Activated B cell treated with CpG ODN at 0.5 μM for 24 hours (primary cell): ENCODE measurements around the gene HAUS1. TPM values are rescaled to one million over a fixed set of nuclear protein-coding genes. Genes with fewer than 3 reads are reported as not detected.

Experiments
- ATAC-seq: fragments of 200-7000 bp; cut with Tn5 transposase; one replicate; pipeline ENCODE4 v1.10.0; 2021; ENCODE audit warnings: low read depth, mild to moderate bottlenecking, moderate library complexity
- CTCF ChIA-PET: fragments of 350-600 bp; sonication (Branson Sonifier 250); formaldehyde crosslinking; loops from one replicate; lab custom pipeline; 2021; ENCODE audit warnings: antibody characterized with exemption; lab: Charles Lee
- POLR2A ChIA-PET: fragments of 350-600 bp; sonication (Branson Sonifier 250); formaldehyde crosslinking; loops from one replicate; lab custom pipeline; 2021; ENCODE audit warnings: antibody characterized with exemption; lab: Charles Lee
- DNase-seq: peaks from one replicate; pipeline ENCODE4 v3.0.0; 2022
- H3K27ac Mint-ChIP-seq: one replicate; pipeline ENCODE4 v1.8.0; 2020; ENCODE audit warnings: mixed read lengths
- H3K27me3 Mint-ChIP-seq: one replicate; pipeline ENCODE4 v1.8.0; 2021; ENCODE audit warnings: mixed read lengths
- H3K36me3 Mint-ChIP-seq: one replicate; pipeline ENCODE4 v1.8.0; 2021; ENCODE audit warnings: low read depth, mixed read lengths
- H3K4me1 Mint-ChIP-seq: one replicate; pipeline ENCODE4 v1.8.0; 2021; ENCODE audit warnings: mixed read lengths
- H3K4me3 Mint-ChIP-seq: one replicate; pipeline ENCODE4 v1.8.0; 2020; ENCODE audit warnings: mild to moderate bottlenecking, mixed read lengths
- H3K9me3 Mint-ChIP-seq: one replicate; pipeline ENCODE4 v1.8.0; 2020; ENCODE audit warnings: mixed read lengths
- CTCF ChIP-seq: fragments of 200-600 bp; IDR thresholded peaks from one replicate; pipeline ENCODE4 v1.8.0; 2022; ENCODE audit warnings: antibody characterized with exemption, mild to moderate bottlenecking
- intact Hi-C: fragments of 100-400 bp; cut with micrococcal nuclease; formaldehyde crosslinking; loops from one replicate; pipeline ENCODE4 v1.15.1; 2024
- total RNA-seq: library from RNA; stranded (reverse); gene quantifications from 2 replicates; pipeline ENCODE4 v1.2.3, GENCODE V29; 2022

The HAUS1 gene
- total RNA-seq, 1 donor from 2014 or later: 34.6 TPM

DNA sequence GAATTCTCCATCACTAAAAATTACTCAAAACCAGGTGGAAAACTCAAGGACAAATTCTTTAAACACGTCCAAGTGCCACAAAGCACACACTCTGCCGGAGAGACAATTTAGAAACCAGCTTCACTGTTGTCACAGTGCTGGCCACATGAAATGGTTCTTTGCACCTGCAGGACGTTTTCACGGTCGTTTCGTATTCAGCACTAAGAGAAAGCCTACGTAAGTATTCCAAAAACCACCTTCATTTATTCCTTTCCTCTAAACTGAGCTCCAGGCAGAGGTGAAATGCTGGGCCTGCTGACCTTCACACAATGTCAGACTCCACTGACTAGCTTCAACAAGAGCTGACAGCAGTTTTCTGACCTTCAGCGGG is 6.8 kb upstream of the HAUS1 start:
- Mint-ChIP-seq H3K36me3 (peaks cover 29% of the 10 kb centered on the region), H3K9me3 (no peaks in the 10 kb centered on the region), H3K4me1 (peaks cover 35% of the 10 kb centered on the region), H3K27me3 (no peaks in the 10 kb centered on the region), H3K4me3 (peak overlapping the region; percentile 97), H3K27ac (peak overlapping the region; percentile 97)
- intact Hi-C loops: no loop called here
- peak; percentile 7 for ATAC-seq
- ChIA-PET POLR2A (interaction anchor here (0.6 to 2.6 kb wide), 7 partner anchors 10 to 322 kb away, joined by 3 to 14 read pairs (median 5); a partner anchor contains a TSS), CTCF (interaction anchor here (0.9 to 1.7 kb wide), 4 partner anchors 10 to 77 kb away, joined by 3 to 8 read pairs (median 5); a partner anchor contains a TSS)
- TF ChIP-seq CTCF: no peak
- DNase-seq: no peak

- H3K4me3 Mint-ChIP-seq: peak within 1 kb of the TSS; percentile 97
- ATAC-seq (peak; percentile 86), DNase-seq (peak; percentile 78)
- no peaks in the 10 kb centered on the region for H3K9me3 Mint-ChIP-seq
- peaks cover 35% of the 10 kb centered on the region for H3K4me1 Mint-ChIP-seq
- no peak for TF ChIP-seq CTCF
- H3K27me3 Mint-ChIP-seq: no peaks in the 10 kb centered on the region
- CTCF ChIA-PET: interaction anchor here (0.9 to 1.7 kb wide), 3 partner anchors 9 to 76 kb away, joined by 3 to 8 read pairs (median 4); a partner anchor contains a TSS
- H3K36me3 Mint-ChIP-seq: peaks cover 25% of the 10 kb centered on the region
- intact Hi-C loops: loop anchor here (1.0 kb wide), 3 partner anchors 75 to 152 kb away; partner anchors contain the start of gene EPG5
- POLR2A ChIA-PET: interaction anchor here (0.6 to 2.6 kb wide), 13 partner anchors 9 to 1375 kb away, joined by 3 to 14 read pairs (median 6); a partner anchor contains a TSS
- peak within 1 kb of the TSS; percentile 97 for H3K27ac Mint-ChIP-seq
Measured at GRCh38 chr18:46097801-46098615, 6.2 kb upstream of the HAUS1 start, which contains the start of gene ATP5F1A. Gene ATP5F1A, minus strand, starts transcription at chr18:46098296. Its CDS starts 65 bp downstream, at chr18:46098231.

DNA sequence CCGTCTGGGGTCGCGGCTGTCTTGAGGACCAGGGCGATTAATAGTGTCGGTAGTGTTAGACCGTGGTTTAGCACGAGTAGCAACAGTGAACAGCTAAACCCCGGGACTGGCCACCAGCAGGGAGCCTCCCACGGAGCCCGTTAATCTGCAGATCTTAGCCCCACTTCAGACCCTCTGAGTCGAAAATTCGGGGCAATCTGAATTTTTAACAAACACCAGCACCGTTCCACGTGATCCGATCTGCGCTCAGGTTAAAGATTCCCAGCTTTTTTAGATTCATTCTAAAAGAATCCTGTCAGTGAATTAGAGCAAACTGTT is 5.6 kb upstream of the HAUS1 start:
- peak; percentile 46 for DNase-seq

DNA sequence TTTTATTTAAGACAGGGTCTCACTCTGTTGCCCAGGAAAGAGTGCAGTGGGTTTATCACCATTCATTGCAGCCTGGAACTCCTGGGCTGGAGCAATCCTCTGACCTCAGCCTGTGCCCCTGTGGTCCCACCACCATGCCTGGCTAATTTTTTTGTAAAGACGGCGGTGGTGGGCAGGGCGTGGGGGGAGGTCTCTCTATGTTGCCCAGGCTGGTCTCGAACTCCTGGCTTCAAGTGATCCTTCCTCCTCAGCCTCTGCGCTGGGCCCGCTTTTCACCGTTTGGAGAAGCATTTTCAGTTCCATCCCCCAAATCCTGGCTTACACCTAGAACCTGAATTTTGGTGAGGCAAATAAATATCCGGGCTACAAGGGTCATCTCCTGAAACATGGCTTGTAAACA is 4.7 kb upstream of the HAUS1 start:
- Mint-ChIP-seq H3K9me3 (no peaks in the 10 kb centered on the region), H3K27me3 (no peaks in the 10 kb centered on the region), H3K36me3 (peaks cover 19% of the 10 kb centered on the region), H3K4me3 (no peak overlapping the region), H3K4me1 (peaks cover 36% of the 10 kb centered on the region), H3K27ac (no peak overlapping the region)
- DNase-seq (no peak), ATAC-seq (no peak)
- TF ChIP-seq CTCF: no peak
- ChIA-PET CTCF (no interaction called here), POLR2A (interaction anchor here (0.7 to 0.8 kb wide), 2 partner anchors 16 to 78 kb away, joined by 3 to 4 read pairs; no protein-coding TSS in a partner anchor)
- intact Hi-C loops: no loop called here

More for the DNA sequence above, 5.6 kb upstream of the HAUS1 start:
- TF ChIP-seq CTCF: no peak
- Mint-ChIP-seq H3K27ac (peak overlapping the region; percentile 97), H3K27me3 (no peaks in the 10 kb centered on the region), H3K36me3 (peaks cover 21% of the 10 kb centered on the region), H3K9me3 (no peaks in the 10 kb centered on the region), H3K4me3 (peak overlapping the region; percentile 97), H3K4me1 (peaks cover 34% of the 10 kb centered on the region)
- CTCF ChIA-PET: interaction anchor here (1.4 to 1.7 kb wide), 2 partner anchors 25 to 76 kb away, joined by 4 to 8 read pairs; a partner anchor contains a TSS
- POLR2A ChIA-PET: interaction anchor here (0.6 to 2.6 kb wide), 11 partner anchors 9 to 1375 kb away, joined by 3 to 14 read pairs (median 6); a partner anchor contains a TSS
- intact Hi-C loops: loop anchor here (1.0 kb wide), 3 partner anchors 75 to 152 kb away; partner anchors contain the start of gene EPG5
- ATAC-seq: no peak

- Mint-ChIP-seq H3K4me3 (no peak overlapping the region), H3K4me1 (peaks cover 15% of the 10 kb centered on the region), H3K36me3 (peaks cover 50% of the 10 kb centered on the region), H3K9me3 (no peaks in the 10 kb centered on the region), H3K27ac (no peak overlapping the region), H3K27me3 (no peaks in the 10 kb centered on the region)
- POLR2A ChIA-PET: no interaction called here
- intact Hi-C loops: loop anchor here (10.0 kb wide), 2 partner anchors 805 to 1815 kb away; partner anchors contain the start of genes KATNAL2 and PIAS2
- CTCF ChIA-PET: no interaction called here
- ATAC-seq (no peak), DNase-seq (no peak)
- no peak for TF ChIP-seq CTCF
Measured at GRCh38 chr18:46109386-46109785, 5.2 kb downstream of the HAUS1 start.
